Vagina (tissue), 2 donors: ENCODE results near the gene CTSA. TPM values are rescaled to one million over a fixed set of nuclear protein-coding genes. Genes with fewer than 3 reads are reported as not detected.

Experiments used
- DNase-seq, 2 donors: peaks; one replicate each; pipeline ENCODE4 v3.0.0-alpha.2; 2017; ENCODE audit errors: extremely low spot score in 2 of 2
- H3K27ac ChIP-seq: fragments of 200-600 bp; sonication (generic); one replicate; pipeline ENCODE4 v1.5.1; 2019
- H3K27me3 ChIP-seq: fragments of 200-600 bp; sonication (generic); one replicate; pipeline ENCODE4 v1.5.1; 2019
- H3K36me3 ChIP-seq, 2 donors: fragments of 200-600 bp; sonication (generic); one replicate each; pipeline ENCODE4 v1.5.1; 2017 to 2019
- H3K4me1 ChIP-seq: fragments of 200-600 bp; sonication (generic); one replicate; pipeline ENCODE4 v1.5.1; 2019
- H3K4me3 ChIP-seq, 2 donors: fragments of 200-600 bp; sonication (generic); 1 replicate in 1 of 2; 2 replicates in 1 of 2; pipeline ENCODE4 v1.5.1; 2016 to 2019
- H3K9me3 ChIP-seq: fragments of 200-600 bp; sonication (generic); one replicate; pipeline ENCODE4 v1.5.1; 2019
- POLR2A ChIP-seq, 2 donors: fragments of 450-650 bp; IDR thresholded peaks; one replicate each; pipeline ENCODE4 v1.6.1; 2017; ENCODE audit warnings: antibody characterized with exemption in 2 of 2, mild to moderate bottlenecking in 2 of 2, moderate library complexity in 2 of 2
- POLR2AphosphoS5 ChIP-seq, 2 donors: sonication (generic); formaldehyde crosslinking; IDR thresholded peaks; one replicate each; pipeline ENCODE4 v1.9.0; 2017; ENCODE audit warnings: antibody characterized with exemption in 2 of 2, mild to moderate bottlenecking in 2 of 2, low read depth in 1 of 2; ENCODE audit not compliant: insufficient read depth in 1 of 2
- intact Hi-C: fragments of 100-400 bp; cut with DNase I; formaldehyde crosslinking; loops from one replicate; pipeline ENCODE4 v1.15.1; 2023
- total RNA-seq: library from RNA; depleted of rRNA; stranded (reverse); fragments of >200 nt; gene quantifications from one replicate; pipeline ENCODE4 v1.2.3, GENCODE V29; 2016
- TF ChIP-seq, protein P1 (sequence below), 3 experiments: fragments of 450-650 bp in 2 of 3; fragments of 200-600 bp in 1 of 3; sonication (generic) in 1 of 3; IDR thresholded peaks; one replicate each; pipeline ENCODE4 v1.5.1; 2017 to 2019; ENCODE audit warnings: antibody characterized with exemption in 3 of 3, mild to moderate bottlenecking in 2 of 3, moderate library complexity in 2 of 3

CTSA gene
- total RNA-seq, 1 donor from 2014 or later = 114 TPM

DNA sequence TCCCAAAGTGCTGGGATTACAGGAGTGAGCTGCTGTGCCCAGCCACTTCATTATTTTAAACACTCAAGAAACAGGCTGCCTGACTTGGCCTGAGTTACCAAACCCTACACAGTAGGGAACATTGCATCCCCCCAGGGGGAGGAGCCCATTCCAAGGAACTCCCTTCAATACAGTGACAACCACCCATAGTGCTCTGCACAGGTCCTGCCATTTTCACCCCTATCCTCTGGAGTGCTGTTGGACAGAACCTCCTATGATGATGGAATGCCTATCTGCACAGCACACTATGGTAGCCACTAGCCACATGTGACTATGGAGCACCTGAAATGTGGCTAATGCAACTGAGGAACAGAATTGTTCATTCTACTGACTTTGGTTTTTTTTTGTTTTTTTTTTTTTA lies 45.7 kb upstream of the CTSA start:
- H3K27me3 ChIP-seq = no peaks in the 10 kb centered on the region

DNA sequence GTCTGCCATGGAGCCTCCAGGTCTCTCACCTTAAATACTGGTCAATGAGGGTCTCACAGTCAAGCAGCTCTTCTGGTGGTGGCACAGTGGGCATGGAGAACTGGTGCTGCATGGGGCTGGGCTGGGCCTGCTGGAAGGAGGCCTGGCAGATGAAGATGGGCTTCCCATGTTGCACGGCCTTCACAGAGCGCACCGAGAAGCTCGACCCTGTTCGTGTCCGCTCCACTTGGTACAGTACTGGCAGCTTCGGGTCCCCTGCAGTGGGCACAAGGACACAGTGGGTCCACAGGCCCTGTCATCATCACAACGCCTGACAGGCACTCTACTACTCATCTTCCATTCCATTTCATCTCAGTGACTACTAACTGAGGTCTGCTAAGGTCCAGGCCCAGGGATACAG lies 42.7 kb upstream of the CTSA start:
- no peak overlapping the region for H3K27ac ChIP-seq
- intact Hi-C loops = no loop called here
- H3K36me3 ChIP-seq = peaks cover 0 to 59% of the 10 kb centered on the region in 2 donors
- H3K27me3 ChIP-seq = no peaks in the 10 kb centered on the region
- TF ChIP-seq POLR2AphosphoS5 (IDR thresholded peaks at IDR 0.05; ENCODE audit: insufficient read depth in 1 of 2, low read depth in 1 of 2) = peak in 1 of 2 donors; percentile 19
- TF ChIP-seq, protein P1, sequence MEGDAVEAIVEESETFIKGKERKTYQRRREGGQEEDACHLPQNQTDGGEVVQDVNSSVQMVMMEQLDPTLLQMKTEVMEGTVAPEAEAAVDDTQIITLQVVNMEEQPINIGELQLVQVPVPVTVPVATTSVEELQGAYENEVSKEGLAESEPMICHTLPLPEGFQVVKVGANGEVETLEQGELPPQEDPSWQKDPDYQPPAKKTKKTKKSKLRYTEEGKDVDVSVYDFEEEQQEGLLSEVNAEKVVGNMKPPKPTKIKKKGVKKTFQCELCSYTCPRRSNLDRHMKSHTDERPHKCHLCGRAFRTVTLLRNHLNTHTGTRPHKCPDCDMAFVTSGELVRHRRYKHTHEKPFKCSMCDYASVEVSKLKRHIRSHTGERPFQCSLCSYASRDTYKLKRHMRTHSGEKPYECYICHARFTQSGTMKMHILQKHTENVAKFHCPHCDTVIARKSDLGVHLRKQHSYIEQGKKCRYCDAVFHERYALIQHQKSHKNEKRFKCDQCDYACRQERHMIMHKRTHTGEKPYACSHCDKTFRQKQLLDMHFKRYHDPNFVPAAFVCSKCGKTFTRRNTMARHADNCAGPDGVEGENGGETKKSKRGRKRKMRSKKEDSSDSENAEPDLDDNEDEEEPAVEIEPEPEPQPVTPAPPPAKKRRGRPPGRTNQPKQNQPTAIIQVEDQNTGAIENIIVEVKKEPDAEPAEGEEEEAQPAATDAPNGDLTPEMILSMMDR (IDR thresholded peaks at IDR 0.05) = no peak
- no peak for DNase-seq
- H3K4me3 ChIP-seq = no peak overlapping the region
- peaks cover 9% of the 10 kb centered on the region for H3K4me1 ChIP-seq
- no peaks in the 10 kb centered on the region for H3K9me3 ChIP-seq

More for the DNA sequence above, 45.7 kb upstream of the CTSA start:
- Histone ChIP-seq H3K27ac (no peak overlapping the region), H3K9me3 (no peaks in the 10 kb centered on the region), H3K36me3 (peaks cover 0 to 64% of the 10 kb centered on the region in 2 donors), H3K4me3 (no peak overlapping the region), H3K4me1 (peaks cover 39% of the 10 kb centered on the region)
- no peak for DNase-seq
- intact Hi-C loops = no loop called here
- TF ChIP-seq, protein P1 (IDR thresholded peaks at IDR 0.05) = no peak

GRCh38 chr20:45848969-45849582 lies 42.1 kb upstream of the CTSA start:
- no peak overlapping the region for H3K27ac ChIP-seq
- DNase-seq = no peak
- no peaks in the 10 kb centered on the region for H3K9me3 ChIP-seq
- H3K4me3 ChIP-seq = no peak overlapping the region
- H3K36me3 ChIP-seq = peaks cover 0 to 54% of the 10 kb centered on the region in 2 donors
- no peak for TF ChIP-seq POLR2AphosphoS5 (IDR thresholded peaks at IDR 0.05; ENCODE audit: insufficient read depth in 1 of 2, low read depth in 1 of 2)
- no peak for TF ChIP-seq POLR2A (IDR thresholded peaks at IDR 0.05)
- TF ChIP-seq, protein P1 (IDR thresholded peaks at IDR 0.05) = no peak
- H3K4me1 ChIP-seq = peaks cover 7% of the 10 kb centered on the region
- no peaks in the 10 kb centered on the region for H3K27me3 ChIP-seq
- intact Hi-C loops = no loop called here

DNA sequence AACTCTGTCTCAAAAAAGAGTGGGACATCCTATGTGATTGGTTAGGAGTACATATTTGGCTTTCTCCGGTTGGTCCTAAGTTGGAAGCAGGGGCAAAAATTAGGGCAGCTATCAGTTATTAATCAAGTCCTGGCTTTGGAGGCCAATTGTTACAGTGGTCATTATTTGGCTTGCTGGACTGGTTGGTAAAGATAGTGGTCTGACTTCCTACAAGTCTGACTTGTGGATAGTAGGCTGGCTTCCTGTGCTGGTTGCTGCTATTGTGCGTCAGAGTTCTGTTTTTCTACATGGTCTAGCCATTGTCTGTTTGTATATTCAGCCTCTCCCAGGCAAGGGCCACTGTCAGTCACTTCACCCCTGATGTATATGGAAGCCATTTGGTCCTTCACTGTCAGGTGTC lies 40.9 kb upstream of the CTSA start:
- TF ChIP-seq, protein P1 (IDR thresholded peaks at IDR 0.05) = no peak
- TF ChIP-seq POLR2A (IDR thresholded peaks at IDR 0.05) (no peak), POLR2AphosphoS5 (IDR thresholded peaks at IDR 0.05; ENCODE audit: insufficient read depth in 1 of 2, low read depth in 1 of 2) (no peak)
- H3K27me3 ChIP-seq = no peaks in the 10 kb centered on the region
- peaks cover 16% of the 10 kb centered on the region for H3K4me1 ChIP-seq
- intact Hi-C loops = no loop called here
- no peaks in the 10 kb centered on the region for H3K9me3 ChIP-seq
- H3K36me3 ChIP-seq = peaks cover 0 to 48% of the 10 kb centered on the region in 2 donors
- no peak overlapping the region for H3K4me3 ChIP-seq
- no peak overlapping the region for H3K27ac ChIP-seq
- DNase-seq = no peak

DNA sequence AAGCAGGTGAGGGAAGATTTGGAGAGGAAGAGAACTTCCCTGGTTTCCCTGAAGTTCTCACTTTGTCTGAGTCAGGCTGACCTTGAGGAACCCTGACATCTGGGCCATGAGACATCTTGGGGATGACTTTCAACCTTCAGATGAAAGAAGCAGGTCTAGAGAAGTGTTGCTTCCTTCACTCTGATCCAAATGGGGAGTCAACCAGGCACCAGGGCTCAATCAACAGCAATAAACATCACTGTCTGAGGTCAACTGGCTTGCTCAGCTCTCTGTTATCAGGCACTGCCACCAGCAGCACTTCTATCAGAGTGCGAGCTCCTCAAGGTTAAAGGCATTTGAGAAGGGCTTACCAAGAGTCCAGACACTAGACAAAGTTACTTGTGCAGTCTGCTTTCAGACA lies 40.2 kb upstream of the CTSA start:
- Histone ChIP-seq H3K27me3 (no peaks in the 10 kb centered on the region), H3K27ac (no peak overlapping the region)

More for the DNA sequence above, 40.2 kb upstream of the CTSA start:
- TF ChIP-seq, protein P1 (IDR thresholded peaks at IDR 0.05) = no peak
- DNase-seq = no peak
- H3K4me3 ChIP-seq = no peak overlapping the region
- peaks cover 23% of the 10 kb centered on the region for H3K4me1 ChIP-seq
- no peaks in the 10 kb centered on the region for H3K9me3 ChIP-seq
- intact Hi-C loops = no loop called here
- peaks cover 0 to 47% of the 10 kb centered on the region in 2 donors for H3K36me3 ChIP-seq
